Measurements from ENCODE around the gene CCDC110. TPM values are rescaled to one million over a fixed set of nuclear protein-coding genes. Genes with fewer than 3 reads are reported as not detected.

The CCDC110 gene
- total and polyA plus RNA-seq, 9 of the 15 experiments (the other 6 are each of a cell fraction or from before 2014, with no cell fraction given) = 0.04 to 0.35 (median 0.07) TPM; not detected in 4

GRCh38 chr4:185425647-185426352, 45.7 kb downstream of the CCDC110 start, which contains the start of gene UFSP2 (continued):
- TF ChIP-seq MLX (CRISPR knock-in tag; conservative IDR thresholded peaks at IDR 0.05) (no peak), MCM2 (IDR thresholded peaks at IDR 0.05; ENCODE audit: low read depth) (no peak), ZNF699 (CRISPR knock-in tag; IDR thresholded peaks at IDR 0.05; ENCODE audit: insufficient replicate concordance) (no peak), ELK1 (CRISPR knock-in tag; IDR thresholded peaks at IDR 0.05) (no peak), SRF (CRISPR knock-in tag; IDR thresholded peaks at IDR 0.05) (peak in 1 of 2 experiments; percentile 53; a peak in 2 of 4 replicates), HDAC6 (IDR thresholded peaks at IDR 0.05; ENCODE audit: low read depth, low read length) (no peak), POLR2B (IDR thresholded peaks at IDR 0.05; ENCODE audit: low read depth, partially characterized antibody) (peak; percentile 53), ZNF655 (CRISPR knock-in tag; IDR thresholded peaks at IDR 0.05) (no peak), TBL1XR1 (IDR thresholded peaks at IDR 0.05; ENCODE audit: low read length in 2 of 2) (no peak; a peak in 2 of 4 replicates), ZNF354B (CRISPR knock-in tag; IDR thresholded peaks at IDR 0.05) (no peak), RBM15 (IDR thresholded peaks at IDR 0.05; ENCODE audit: insufficient read depth, low read length) (no peak), ATF1 (CRISPR knock-in tag; IDR thresholded peaks at IDR 0.05) (peak; percentile 85), ATF1 (tag; IDR thresholded peaks at IDR 0.05) (peak; percentile 100), NFRKB (IDR thresholded peaks at IDR 0.05; ENCODE audit: low read depth) (no peak; the same call in 1 of the 2 replicates), CBX1 (IDR thresholded peaks at IDR 0.05; ENCODE audit: low read depth) (no peak)

All from K562 (cell line).